ENCODE measurements around the gene VAX1.

GRCh38 chr10:117126034-117126433 lies 12.0 kb downstream of the VAX1 start:
- TF ChIP-seq EZH2phosphoT487 (IDR thresholded peaks at IDR 0.05; ENCODE audit: borderline replicate concordance): no peak
- no peak for TF ChIP-seq CTCF (IDR thresholded peaks at IDR 0.05 in 2 of 3, conservative IDR thresholded peaks at IDR 0.05 in 1 of 3; ENCODE audit: borderline replicate concordance in 1 of 3, insufficient read depth in 1 of 3, low read depth in 2 of 3, low read length in 2 of 3)
- no peak for TF ChIP-seq SIN3A (IDR thresholded peaks at IDR 0.05; ENCODE audit: low read depth)
- no peak for TF ChIP-seq ATF3 (IDR thresholded peaks at IDR 0.05)

Measured in HCT116 (cell line).